Endothelial cell (in vitro differentiated cells): ENCODE measurements around the gene PDE11A. TPM values are rescaled to one million over a fixed set of nuclear protein-coding genes. Genes with fewer than 3 reads are reported as not detected.

ENCODE experiments used
- DNase-seq: peaks from one replicate; pipeline ENCODE4 v3.0.0; 2021; ENCODE audit warnings: low spot score
- H3K27ac Mint-ChIP-seq: one replicate; pipeline ENCODE4 v1.8.0; 2021; ENCODE audit warnings: mixed read lengths, inconsistent platforms; ENCODE audit not compliant: unreplicated experiment
- H3K27me3 Mint-ChIP-seq: one replicate; pipeline ENCODE4 v1.8.0; 2021; ENCODE audit warnings: mild to moderate bottlenecking, moderate library complexity, mixed read lengths, inconsistent platforms; ENCODE audit not compliant: unreplicated experiment
- H3K36me3 Mint-ChIP-seq: one replicate; pipeline ENCODE4 v1.8.0; 2021; ENCODE audit warnings: mild to moderate bottlenecking, low read depth, mixed read lengths, inconsistent platforms; ENCODE audit not compliant: unreplicated experiment
- H3K4me1 Mint-ChIP-seq: one replicate; pipeline ENCODE4 v1.8.0; 2021; ENCODE audit warnings: mild to moderate bottlenecking, mixed read lengths, inconsistent platforms; ENCODE audit not compliant: unreplicated experiment
- H3K4me3 Mint-ChIP-seq: one replicate; pipeline ENCODE4 v1.8.0; 2021; ENCODE audit warnings: mild to moderate bottlenecking, mixed read lengths, inconsistent platforms; ENCODE audit not compliant: unreplicated experiment
- H3K9me3 Mint-ChIP-seq: one replicate; pipeline ENCODE4 v1.8.0; 2021; ENCODE audit warnings: mixed read lengths, inconsistent platforms; ENCODE audit not compliant: unreplicated experiment
- total RNA-seq: library from RNA; stranded (reverse); fragmentation: NEBNext Ultra II Directional; extraction: Animal tissue kit (Norgen Biotek cat#: 25700); gene quantifications from one replicate; pipeline ENCODE4 v1.2.1, GENCODE V29; 2021; ENCODE audit not compliant: unreplicated experiment
- TF ChIP-seq, protein P1 (sequence below): fragments of 200-600 bp; sonication (generic); IDR thresholded peaks from one replicate; pipeline ENCODE4 v1.5.0; 2021; ENCODE audit warnings: antibody characterized with exemption; ENCODE audit not compliant: unreplicated experiment

PDE11A gene
- total RNA-seq, 1 donor from 2014 or later: 1.7 TPM

- Mint-ChIP-seq H3K36me3 (no peaks in the 10 kb centered on the region), H3K4me1 (peaks cover 41% of the 10 kb centered on the region), H3K4me3 (no peak overlapping the region), H3K9me3 (no peaks in the 10 kb centered on the region), H3K27me3 (peaks cover 2% of the 10 kb centered on the region), H3K27ac (no peak overlapping the region)
- TF ChIP-seq, protein P1, sequence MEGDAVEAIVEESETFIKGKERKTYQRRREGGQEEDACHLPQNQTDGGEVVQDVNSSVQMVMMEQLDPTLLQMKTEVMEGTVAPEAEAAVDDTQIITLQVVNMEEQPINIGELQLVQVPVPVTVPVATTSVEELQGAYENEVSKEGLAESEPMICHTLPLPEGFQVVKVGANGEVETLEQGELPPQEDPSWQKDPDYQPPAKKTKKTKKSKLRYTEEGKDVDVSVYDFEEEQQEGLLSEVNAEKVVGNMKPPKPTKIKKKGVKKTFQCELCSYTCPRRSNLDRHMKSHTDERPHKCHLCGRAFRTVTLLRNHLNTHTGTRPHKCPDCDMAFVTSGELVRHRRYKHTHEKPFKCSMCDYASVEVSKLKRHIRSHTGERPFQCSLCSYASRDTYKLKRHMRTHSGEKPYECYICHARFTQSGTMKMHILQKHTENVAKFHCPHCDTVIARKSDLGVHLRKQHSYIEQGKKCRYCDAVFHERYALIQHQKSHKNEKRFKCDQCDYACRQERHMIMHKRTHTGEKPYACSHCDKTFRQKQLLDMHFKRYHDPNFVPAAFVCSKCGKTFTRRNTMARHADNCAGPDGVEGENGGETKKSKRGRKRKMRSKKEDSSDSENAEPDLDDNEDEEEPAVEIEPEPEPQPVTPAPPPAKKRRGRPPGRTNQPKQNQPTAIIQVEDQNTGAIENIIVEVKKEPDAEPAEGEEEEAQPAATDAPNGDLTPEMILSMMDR: no peak
- no peak for DNase-seq
These were observed 443.1 kb downstream of the PDE11A start for GRCh38 chr2:177629357-177630024.

- no peak overlapping the region for H3K27ac Mint-ChIP-seq
- H3K27me3 Mint-ChIP-seq: peaks cover 2% of the 10 kb centered on the region
- TF ChIP-seq, protein P1: no peak
- peaks cover 40% of the 10 kb centered on the region for H3K4me1 Mint-ChIP-seq
- DNase-seq: no peak
- H3K9me3 Mint-ChIP-seq: no peaks in the 10 kb centered on the region
- no peaks in the 10 kb centered on the region for H3K36me3 Mint-ChIP-seq
- H3K4me3 Mint-ChIP-seq: no peak overlapping the region
These were observed 443.7 kb downstream of the PDE11A start for GRCh38 chr2:177628831-177629230.

DNA sequence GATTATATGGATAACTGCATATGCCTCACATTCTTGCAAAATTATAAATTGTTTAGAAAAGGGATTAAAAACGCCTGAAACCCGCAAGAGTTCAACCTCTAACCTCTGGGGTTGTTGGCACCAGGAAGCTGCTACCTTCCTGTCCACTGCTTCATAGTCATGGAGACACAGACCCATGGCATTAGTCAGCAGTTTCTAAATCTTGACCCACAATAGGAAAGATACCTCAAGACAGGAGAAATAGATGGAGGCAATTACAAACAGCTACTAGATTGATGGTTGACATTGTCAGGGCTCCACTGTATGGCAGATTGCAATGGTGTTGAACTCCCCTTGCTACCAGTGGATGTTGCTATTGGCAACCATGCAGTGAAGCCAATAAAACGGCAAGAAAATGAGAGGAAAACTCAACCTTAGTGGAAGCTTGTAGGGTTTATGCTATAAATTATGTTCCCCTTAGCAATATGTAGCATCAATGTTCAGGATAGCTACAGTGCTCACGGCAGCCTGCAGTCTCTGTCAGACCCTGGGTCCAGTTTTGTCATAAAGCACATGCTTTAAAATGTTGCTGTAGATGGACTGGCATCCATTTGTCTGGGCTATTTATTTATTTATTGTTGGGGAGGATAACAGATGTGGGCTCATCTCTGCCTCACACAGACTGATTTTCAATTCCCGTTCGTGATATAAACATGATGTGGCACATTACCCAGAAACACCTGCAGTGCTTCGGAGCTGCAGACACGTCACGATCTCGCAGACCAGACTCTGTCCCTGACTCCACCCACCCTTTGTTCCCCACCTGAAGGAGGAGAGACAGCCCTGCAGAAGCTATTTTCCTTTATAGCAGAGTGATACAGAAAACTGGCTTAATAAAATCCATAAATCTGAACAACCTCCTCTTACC is 446.6 kb downstream of the PDE11A start:
- Mint-ChIP-seq H3K4me3 (no peak overlapping the region), H3K27ac (no peak overlapping the region), H3K36me3 (no peaks in the 10 kb centered on the region), H3K9me3 (no peaks in the 10 kb centered on the region), H3K27me3 (peaks cover 2% of the 10 kb centered on the region), H3K4me1 (peaks cover 39% of the 10 kb centered on the region)
- DNase-seq: no peak
- TF ChIP-seq, protein P1: no peak

DNA sequence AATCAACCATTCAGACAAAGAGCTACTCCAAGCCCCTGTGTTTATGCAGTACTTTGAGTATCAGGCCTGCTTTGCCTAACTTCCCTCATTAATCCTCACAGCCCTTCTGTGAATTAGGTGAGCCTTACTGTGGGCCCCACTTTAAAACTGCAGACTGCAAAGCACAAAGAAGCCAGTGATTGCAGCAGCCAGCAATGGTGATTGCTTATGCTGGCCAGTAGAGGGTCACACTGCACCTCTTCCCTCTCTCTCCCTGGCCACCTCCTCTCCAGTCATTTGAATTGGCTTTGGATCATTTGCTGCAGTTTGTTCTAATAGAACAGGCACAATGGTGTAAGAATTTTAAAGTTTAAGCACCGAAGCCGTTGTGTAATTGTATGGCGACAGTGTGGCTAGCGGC is 450.1 kb downstream of the PDE11A start:
- H3K27me3 Mint-ChIP-seq: peaks cover 9% of the 10 kb centered on the region
- H3K9me3 Mint-ChIP-seq: no peaks in the 10 kb centered on the region
- peaks cover 43% of the 10 kb centered on the region for H3K4me1 Mint-ChIP-seq
- peaks cover 4% of the 10 kb centered on the region for H3K36me3 Mint-ChIP-seq
- peak overlapping the region; percentile 43 for H3K27ac Mint-ChIP-seq
- TF ChIP-seq, protein P1: no peak
- no peak for DNase-seq
- H3K4me3 Mint-ChIP-seq: no peak overlapping the region

DNA sequence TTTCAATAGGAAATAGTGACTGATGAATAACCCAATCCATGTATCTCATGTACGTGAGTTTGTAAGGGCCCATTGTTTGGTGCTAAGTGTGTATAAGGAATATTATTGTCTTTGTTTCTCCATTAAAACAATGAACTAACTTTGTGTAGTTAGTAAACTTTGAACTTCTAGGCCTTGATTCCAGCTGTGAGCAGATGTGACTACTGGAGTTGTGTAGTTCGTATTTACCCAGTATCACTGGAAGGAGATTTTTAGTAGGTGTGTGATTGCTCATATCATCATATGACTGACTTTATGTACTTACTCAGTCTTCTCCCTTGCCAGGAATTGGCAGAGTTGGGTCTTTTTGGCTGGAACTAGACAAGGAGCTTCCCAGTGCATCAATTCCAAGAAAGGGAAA is 452.6 kb downstream of the PDE11A start:
- H3K4me3 Mint-ChIP-seq: no peak overlapping the region
- H3K9me3 Mint-ChIP-seq: no peaks in the 10 kb centered on the region
- peaks cover 41% of the 10 kb centered on the region for H3K4me1 Mint-ChIP-seq
- TF ChIP-seq, protein P1: no peak
- H3K27me3 Mint-ChIP-seq: peaks cover 7% of the 10 kb centered on the region
- DNase-seq: no peak
- H3K36me3 Mint-ChIP-seq: peaks cover 6% of the 10 kb centered on the region
- H3K27ac Mint-ChIP-seq: no peak overlapping the region
